C4-2B (cell line): ENCODE data around the gene AQR.

Experiments
- ZFX ChIP-seq: fragments of 450-650 bp; IDR thresholded peaks from 2 replicates; pipeline ENCODE4 v1.6.1; 2017
- TF ChIP-seq, protein P1 (sequence below): fragments of 450-650 bp; conservative IDR thresholded peaks from 2 replicates; pipeline ENCODE4 v1.5.1; 2017; ENCODE audit warnings: mild to moderate bottlenecking

GRCh38 chr15:34892963-34893591, 76.5 kb downstream of the AQR start:
- TF ChIP-seq, protein P1, sequence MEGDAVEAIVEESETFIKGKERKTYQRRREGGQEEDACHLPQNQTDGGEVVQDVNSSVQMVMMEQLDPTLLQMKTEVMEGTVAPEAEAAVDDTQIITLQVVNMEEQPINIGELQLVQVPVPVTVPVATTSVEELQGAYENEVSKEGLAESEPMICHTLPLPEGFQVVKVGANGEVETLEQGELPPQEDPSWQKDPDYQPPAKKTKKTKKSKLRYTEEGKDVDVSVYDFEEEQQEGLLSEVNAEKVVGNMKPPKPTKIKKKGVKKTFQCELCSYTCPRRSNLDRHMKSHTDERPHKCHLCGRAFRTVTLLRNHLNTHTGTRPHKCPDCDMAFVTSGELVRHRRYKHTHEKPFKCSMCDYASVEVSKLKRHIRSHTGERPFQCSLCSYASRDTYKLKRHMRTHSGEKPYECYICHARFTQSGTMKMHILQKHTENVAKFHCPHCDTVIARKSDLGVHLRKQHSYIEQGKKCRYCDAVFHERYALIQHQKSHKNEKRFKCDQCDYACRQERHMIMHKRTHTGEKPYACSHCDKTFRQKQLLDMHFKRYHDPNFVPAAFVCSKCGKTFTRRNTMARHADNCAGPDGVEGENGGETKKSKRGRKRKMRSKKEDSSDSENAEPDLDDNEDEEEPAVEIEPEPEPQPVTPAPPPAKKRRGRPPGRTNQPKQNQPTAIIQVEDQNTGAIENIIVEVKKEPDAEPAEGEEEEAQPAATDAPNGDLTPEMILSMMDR = no peak
- no peak for TF ChIP-seq ZFX
